HG03378 (cell line): ENCODE results near the gene XXYLT1.

Experiments
- ATAC-seq: cut with Tn5 transposase; IDR thresholded peaks from one replicate; pipeline ENCODE4 v1.9.1; 2021; ENCODE audit warnings: mild to moderate bottlenecking, moderate library complexity; ENCODE audit not compliant: unreplicated experiment

Gene XXYLT1

DNA sequence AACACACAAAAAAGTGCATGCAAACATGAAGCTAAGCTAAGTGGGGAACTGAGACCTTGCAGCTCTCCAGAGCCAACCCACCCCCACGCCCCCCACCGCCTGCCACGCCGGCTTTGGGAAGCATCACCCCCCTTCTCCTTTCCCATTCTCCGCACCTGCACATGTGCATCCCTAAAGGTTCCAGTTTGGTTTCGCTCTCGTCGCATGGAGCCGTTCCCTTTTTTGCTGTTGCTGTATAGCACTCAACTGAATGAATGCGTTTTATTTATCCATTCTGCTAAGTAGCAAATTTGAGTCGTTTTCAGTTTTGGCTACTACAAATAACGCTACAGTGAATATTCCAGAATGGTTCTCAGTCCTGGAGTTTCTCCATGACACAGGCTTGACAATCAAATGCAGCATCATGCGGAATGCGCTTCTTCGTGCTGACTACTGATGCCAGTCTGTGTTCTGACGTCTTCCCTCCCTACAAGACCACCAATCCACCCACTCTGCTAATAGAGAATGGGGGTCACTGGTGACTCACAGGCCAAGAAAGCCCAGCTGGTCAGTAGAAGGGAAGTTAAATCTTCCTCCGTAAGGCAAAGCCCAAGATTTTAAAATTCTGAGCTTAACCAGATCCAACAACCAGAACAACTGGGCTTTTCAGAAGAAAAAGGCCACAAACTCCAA, 115.3 kb downstream of the XXYLT1 start:
- no peak for ATAC-seq

DNA sequence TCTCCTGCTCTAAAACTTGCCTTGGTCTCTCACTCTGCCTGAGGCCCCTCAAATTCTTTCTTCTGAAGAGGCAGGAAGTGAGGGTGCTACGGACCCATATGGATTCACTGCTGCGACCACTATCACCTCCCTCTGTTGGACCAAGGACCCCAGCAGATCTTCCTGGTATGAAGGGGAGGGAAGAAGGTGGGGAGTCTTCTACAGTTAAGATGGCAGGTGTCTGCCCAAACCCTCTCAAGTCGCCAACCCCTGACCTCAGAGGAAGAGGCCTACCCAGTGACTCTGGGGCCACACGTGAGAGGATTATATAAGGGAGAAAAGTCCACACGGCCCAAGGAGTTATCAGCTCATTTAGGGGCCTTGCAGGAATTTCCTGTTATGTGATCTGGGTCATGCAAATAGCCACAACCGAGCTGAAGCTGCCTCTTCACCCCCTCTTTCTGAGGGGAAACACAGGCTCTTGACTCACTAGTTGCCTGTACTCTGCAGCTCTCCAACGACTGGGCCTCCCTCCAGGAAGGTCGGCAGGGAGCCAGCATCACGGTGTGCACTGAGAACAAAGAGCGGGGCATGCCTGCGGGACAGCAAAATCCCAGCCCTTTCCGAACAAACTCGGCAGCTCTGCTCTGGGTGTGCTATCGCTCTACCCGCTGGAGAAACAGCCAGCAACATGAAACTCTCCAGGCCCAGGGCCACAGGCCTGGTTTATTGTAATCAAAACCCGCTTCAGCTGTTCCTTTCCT, 116.0 kb downstream of the XXYLT1 start:
- no peak for ATAC-seq

DNA sequence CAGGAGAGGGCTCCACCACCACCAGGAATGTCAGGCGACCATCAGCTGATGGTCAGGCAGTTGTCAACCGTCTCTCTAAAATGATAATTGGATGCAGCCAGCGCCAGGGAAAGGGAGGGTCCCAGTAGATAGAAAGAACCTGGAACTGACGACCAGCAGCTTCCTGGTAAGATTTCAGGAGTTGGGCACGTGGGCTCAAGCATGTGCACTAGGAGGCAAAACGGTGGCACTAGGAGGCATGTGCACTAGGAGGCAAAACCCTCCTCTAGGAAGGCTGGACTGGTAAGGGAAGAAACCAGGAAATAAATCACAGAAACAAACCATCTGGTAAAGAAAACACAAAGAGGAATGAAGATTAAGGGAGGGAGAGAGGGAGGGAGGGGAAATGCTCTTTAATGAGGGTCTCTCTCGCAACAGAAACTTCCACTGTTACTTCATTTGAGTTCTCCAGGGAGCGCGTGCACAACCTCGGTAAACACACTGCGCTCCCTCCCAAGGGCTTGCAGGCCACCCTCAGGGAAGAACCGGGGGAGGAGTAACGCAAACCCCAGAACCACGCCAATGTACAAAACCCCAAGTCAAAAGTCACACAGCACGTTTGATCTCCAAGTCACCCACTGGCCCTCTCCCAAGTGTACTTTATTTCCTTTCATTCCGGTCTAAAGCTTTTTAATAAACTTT, 116.7 kb downstream of the XXYLT1 start:
- no peak for ATAC-seq

DNA sequence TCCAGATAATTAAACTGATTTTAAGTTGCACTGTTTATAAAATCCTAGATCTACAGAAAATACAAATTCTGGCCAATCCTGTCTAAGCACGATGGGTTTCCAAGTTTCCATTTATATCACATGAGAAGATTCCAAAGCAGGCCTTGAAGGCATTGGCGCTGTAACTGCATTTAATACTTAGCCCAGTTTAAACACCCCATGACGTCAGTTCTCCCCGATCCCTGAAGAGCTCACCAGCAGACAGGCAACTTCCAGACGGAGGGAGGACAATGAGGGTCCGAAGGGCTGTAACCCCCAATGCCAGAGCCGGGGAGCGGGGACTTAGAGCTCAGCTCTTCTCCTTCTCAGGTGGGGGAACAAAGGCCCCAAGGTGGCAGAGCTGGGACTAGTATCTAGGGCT, 117.3 kb downstream of the XXYLT1 start:
- no peak for ATAC-seq

DNA sequence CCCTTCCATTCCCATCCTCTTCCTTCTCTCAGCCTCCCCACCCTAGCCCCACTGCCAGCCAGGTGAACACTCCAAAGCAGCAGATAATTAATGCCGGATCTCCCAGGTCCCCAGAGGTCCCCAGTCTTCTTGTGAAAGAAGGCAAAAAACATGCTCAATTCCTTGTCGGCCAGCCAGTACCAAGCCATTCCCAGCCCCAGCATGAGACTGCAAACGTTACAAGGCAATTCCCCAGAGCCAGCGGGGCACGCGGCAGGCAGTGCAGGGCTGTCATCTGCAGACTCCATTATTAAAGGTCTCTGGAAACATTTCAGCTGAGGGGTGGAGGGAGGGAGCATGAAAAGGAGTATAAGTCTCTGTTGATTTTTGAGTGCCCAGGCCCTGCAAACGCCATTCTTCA, 117.8 kb downstream of the XXYLT1 start:
- ATAC-seq, result no peak

DNA sequence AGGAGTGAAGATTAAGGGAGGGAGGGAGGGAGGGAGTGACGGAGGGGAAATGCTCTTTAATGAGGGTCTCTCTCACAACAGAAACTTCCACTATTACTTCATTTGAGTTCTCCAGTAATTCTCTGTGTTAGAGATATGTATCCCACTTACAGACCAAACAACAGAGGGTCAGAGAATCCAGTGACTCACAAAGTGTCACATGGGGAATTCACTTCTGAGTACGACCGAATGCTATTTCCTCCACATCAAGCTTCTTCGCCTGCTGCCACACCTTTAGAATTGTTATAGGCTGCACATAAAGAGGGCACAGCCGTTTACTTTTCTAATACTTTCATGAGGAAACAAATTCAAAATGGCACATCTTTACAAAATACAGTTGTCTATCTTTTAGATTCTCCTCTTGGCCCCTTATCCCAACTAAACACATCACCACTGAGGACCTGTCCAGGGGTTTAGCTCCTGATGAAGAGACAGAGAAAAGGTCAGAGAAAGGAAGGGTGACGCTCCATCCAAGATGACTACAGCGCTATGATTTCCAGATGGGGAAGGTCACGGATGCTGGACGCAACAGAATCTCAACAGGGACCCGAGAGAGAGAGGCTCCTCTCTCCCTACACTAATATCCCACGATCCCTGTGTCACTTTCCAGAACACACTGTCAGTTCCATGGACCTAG, 119.0 kb downstream of the XXYLT1 start:
- ATAC-seq, result no peak

DNA sequence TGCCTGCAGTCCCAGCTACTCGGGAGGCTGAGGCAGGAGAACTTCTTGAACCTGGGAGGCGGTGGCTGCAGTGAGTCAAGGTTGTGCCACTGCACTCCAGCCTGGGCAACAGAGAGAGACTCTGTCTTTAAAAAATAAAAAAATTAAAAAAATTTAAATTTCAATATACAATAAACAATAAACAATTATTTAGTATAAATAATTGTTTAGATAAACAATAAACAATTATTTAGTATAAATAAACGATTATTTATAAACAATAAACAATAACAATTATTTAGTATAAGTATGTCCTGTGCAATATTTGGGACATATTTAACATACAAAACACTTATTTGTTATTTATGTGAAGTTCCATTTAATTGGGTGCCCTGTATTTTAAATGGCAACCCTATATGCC, 119.6 kb downstream of the XXYLT1 start:
- ATAC-seq, result no peak

DNA sequence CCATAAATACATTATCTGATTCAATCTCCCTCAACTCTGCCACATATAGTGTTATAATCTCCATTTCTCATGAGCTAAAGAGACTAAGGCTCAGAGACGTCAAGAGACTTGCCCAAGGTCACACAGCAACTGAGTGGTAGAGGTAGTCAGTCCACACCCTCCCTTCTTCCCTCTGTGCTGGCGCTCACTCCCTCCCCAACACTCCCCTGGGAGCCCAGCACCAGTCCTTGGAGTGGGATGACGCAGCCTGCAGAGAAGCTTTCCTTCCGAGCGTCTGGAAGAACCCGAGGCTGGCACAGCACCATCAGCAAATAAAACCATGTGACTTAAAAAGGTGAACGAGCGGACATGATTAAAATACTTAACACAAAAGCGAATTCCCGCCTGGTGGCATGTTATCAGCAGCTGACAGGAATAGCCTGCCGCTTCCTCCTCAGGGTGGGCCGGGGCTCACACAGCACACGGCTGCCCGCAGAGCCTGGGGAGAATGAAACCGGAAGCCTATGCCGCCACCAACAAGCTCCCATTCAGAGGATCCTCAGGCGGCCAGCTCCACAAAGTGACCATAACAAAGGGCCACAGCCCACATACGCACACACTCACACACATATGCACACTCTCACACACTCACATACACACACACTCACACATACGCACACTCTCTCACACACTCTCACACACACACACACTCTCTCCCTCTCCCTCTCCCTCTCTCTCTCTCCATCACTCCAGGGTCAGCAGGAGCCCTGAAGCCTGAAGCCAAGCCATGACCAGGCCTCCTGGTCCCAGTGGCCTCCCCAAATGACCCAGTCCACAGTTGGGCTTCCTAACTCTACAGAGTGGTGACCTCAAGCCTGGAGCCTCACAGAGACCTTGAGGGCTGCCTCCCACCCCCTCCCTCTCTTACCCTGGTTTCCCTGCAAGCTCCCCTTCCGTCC, 120.5 kb downstream of the XXYLT1 start:
- no peak for ATAC-seq

DNA sequence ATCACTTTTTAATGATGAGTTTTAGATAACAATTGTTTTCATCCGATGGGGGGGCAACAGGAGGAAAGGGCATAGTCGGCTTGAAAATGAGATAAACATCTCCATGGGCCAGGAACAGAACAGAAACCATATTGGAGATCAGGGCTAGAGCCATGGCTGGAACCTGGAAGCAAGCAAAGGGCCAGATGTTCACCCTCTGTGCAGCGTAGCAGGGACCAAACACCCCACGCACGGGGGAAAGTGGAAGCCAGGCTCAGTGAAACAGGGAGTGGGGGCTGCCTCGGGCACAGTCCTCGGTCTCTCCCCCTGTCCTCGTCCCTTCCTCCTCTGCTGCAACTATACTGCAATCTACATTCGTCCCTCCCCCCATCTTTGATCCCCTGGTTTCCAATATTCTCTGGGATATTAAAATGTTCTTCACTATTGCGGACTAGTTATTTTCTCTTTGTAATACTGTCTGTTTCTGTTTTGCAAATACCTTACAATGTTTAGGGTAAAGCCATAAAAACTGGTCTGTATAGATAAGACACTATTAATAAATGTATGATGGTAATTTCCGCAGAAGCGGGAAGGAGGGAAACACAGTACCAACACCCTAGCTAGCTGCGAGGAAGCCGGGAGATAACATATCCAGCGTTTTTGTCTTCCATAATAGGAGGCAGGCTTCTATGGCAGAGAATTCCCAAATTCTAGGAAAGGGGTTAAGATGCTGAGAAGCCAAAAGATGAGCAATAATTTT, 121.5 kb downstream of the XXYLT1 start:
- ATAC-seq, result no peak

DNA sequence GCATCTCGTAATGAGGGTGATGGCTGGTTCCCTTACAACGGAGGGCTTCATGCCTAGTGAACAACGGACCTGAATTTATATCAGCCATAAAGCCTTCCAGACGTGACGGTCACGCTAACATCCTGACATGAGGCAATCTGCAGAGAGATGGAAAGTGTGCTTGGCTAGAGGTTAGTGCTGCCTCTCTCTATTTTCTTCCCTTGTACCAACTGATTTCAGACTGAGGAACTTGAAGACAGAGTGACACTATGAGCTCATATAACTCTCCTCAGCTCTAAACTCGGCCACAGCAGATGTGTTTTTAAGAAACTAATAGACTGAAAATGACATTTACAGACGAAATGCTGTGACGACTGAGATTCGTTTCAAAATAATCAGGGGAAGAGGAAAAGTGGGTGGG, 122.4 kb downstream of the XXYLT1 start:
- no peak for ATAC-seq

DNA sequence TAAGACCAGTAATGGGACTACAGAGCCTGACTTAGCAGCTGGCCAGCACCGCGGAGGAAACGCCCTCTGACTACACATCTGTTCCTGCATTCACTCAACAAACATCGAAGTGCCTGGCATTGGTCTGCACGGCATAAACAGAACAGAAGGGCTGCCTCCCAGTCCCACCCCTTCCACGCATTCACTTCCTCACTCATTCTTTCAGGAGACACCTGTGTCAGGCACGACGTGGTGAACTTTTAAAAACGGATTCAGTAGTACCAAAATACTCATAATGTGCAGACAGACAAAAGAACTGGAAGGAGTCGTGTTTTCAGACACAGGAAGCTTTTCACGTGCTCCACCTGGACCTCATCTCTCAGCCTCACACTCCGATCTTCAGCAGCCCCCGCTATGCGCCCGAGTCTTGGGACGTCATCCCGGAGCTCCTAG, 123.3 kb downstream of the XXYLT1 start:
- peak; percentile 77 for ATAC-seq

DNA sequence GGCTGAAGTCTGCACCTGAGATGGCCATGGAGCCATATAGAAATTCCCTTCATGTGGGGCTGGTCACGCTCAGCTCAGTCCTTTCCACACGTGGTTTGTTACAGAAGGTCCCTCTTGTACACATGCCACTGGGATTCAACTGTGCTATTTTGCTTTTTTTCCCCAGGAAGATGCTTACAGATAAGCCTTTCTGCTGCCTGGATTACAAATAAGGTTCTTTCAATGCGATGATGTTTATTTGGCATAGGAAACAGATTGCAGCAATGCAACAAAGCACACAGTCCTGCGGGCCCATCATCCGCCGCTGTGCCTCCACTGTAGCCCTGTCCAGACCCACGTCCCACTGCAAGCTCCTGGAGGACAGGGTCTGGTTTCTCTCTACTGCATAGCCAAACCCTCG, 124.8 kb downstream of the XXYLT1 start:
- ATAC-seq, result no peak

DNA sequence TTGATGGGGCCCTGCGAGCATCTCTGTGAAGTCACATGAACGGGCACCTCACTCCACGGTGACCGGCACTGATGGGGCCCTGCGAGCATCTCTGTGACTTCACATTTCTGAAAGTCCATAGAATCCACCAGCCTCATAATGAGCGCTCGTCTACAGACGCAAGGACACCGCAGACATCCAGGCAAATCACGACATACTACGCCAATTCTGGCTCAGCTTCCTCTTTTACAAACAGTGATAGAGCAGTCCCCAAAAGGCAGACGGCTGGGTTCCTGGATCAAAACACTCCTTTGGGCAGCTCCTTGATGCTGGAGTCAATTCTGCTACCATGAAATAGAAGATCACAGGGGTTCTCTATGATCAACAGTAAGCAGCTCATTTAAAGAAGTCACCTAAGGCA, 125.4 kb downstream of the XXYLT1 start:
- ATAC-seq, result no peak

DNA sequence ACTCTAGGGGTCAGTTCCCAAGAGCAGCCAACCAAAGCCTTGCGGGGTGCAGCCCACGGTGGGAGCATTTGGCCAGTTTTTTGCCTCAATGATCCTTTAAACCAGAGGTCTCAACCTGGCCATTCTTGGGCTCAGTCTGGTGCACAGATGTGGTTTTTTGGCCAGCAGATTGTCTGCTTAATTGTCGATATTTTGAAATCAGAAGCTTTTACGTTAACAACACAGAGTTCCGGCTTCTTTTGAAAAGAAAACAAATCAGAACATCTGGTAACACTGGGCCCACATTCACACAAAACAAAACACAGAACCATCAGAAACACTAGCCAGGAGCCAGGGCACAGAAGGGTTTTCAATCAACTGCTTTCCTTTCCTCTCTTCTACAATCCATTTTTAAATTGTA, 127.7 kb downstream of the XXYLT1 start:
- no peak for ATAC-seq

DNA sequence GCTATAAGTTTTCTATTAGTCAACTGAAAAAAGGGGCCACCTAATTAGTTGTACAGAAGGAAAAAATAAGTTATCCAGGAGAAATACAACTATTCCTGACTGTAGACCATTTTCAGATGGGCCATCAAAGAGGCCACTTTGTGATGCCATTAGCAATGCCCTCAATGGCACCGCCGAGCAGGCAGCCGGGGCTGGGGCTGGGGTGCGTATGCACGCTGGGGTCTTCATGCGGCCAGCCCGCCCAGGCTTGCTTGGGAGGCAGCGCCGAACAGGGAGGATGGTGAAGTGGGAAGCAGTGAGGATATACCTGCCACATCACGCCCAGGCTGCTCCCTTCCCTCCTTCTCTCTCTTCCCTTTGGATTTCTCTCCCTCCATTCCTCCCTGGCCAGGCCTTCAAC, 128.4 kb downstream of the XXYLT1 start:
- ATAC-seq, result no peak

DNA sequence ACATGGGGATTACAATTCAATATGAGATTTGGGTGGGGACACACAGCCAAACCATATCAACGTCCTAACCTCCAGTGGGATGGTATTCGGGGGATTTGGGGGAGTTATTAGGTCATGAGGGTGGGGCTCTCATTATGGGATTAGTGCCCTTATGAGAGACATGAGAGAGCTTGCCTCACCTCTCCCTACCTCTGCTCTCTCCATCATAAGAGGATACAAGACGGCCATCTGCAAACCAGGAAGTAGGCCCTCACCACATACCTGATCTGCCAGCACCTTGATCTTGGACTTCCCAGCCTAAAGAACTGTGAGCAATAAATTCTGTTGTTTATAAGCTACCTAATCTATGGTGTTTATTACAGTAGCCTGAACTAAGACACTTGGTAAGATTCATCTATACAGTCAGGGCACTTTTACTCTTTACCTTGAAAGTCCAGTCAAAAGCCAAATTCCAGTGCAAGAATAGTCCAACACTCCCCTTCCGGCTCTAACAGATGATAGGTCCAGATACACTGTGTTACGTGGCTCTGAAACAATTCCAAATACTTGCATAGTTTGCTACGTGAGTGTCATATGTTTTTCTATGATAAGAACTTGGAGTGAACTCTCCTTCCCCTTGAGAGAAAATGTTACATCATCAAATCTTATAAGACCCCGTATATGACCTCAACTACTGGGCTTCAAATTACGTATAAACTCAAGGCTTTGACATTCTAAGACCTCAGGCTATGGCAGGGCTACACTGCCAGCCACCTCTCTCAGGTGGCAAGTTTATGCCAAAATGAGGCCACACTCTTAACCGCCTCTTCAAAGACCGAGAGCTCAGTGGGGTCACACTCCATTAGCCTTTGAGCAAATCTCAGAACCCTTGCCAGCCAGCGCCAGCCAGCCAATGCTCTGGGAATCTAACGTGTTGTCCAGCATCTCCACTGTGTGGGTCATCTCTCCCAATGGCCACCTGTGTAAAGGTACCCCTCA, 129.9 kb downstream of the XXYLT1 start:
- ATAC-seq, result no peak

DNA sequence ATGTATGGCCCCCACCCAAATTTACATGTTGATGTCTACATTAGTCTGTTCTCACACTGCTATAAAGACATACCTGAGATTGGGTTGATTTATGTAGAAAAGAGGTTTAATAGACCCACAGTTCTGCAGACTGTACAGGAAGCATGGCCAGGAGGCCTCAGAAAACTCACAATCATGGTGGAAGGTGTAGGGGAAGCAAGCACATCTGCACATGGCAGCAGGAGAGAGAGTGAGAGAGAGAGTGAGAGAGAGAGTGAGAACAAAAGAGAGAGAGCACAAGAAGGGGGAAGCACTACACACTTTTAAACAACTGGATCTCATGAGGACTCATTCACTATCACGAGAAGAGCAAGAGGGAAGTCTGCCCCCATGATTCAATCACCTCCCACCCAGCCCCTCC, 130.5 kb downstream of the XXYLT1 start:
- no peak for ATAC-seq

DNA sequence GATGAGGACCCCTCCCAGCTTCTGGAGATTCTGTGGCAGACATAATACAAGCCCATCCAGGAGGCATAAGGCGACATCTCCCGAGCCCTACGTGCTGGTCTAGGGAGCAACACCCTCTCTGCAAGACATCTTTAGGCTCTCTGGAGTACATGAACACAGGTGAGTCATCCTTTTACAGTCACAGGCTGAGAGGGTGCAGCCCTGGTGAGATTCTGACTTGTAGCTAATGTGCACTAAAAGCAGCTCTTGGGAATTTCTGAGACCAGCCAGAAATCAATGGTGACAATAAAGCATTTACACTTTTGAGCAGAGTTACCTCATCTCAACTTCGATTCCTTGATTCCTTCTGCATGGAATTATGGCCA, 131.1 kb downstream of the XXYLT1 start:
- ATAC-seq, result no peak
